Nephron progenitor cell (in vitro differentiated cells): Measurements from ENCODE around the gene PPIF.

Experiments used
- DNase-seq: peaks from one replicate; pipeline ENCODE4 v3.0.0; 2021
- H3K27ac Mint-ChIP-seq: 2 replicates; pipeline ENCODE4 v1.8.0; 2021; ENCODE audit warnings: mild to moderate bottlenecking, moderate library complexity, mixed read lengths
- H3K27me3 Mint-ChIP-seq: 2 replicates; pipeline ENCODE4 v1.8.0; 2021; ENCODE audit warnings: mild to moderate bottlenecking, low read depth, mixed read lengths; ENCODE audit not compliant: poor library complexity
- H3K36me3 Mint-ChIP-seq: 2 replicates; pipeline ENCODE4 v1.8.0; 2021; ENCODE audit warnings: low read depth, mixed read lengths
- H3K4me1 Mint-ChIP-seq: 2 replicates; pipeline ENCODE4 v1.8.0; 2021; ENCODE audit warnings: mixed read lengths
- H3K4me3 Mint-ChIP-seq: 2 replicates; pipeline ENCODE4 v1.8.0; 2021; ENCODE audit warnings: mild to moderate bottlenecking, moderate library complexity, mixed read lengths
- H3K9me3 Mint-ChIP-seq: 2 replicates; pipeline ENCODE4 v1.8.0; 2021; ENCODE audit warnings: mild to moderate bottlenecking, moderate library complexity, mixed read lengths
- CTCF ChIP-seq: fragments of 200-600 bp; sonication (generic); IDR thresholded peaks from 2 replicates; pipeline ENCODE4 v1.5.0; 2021; ENCODE audit warnings: antibody characterized with exemption

Gene PPIF

GRCh38 chr10:79374312-79375191 is 27.3 kb downstream of the PPIF start:
- TF ChIP-seq CTCF: peak; percentile 96
- peaks cover 9% of the 10 kb centered on the region for H3K4me1 Mint-ChIP-seq
- peaks cover 22% of the 10 kb centered on the region for H3K9me3 Mint-ChIP-seq
- no peak overlapping the region for H3K4me3 Mint-ChIP-seq
- H3K27me3 Mint-ChIP-seq: peaks cover 3% of the 10 kb centered on the region
- H3K27ac Mint-ChIP-seq: no peak overlapping the region
- no peaks in the 10 kb centered on the region for H3K36me3 Mint-ChIP-seq
- DNase-seq: peak; percentile 89

- Mint-ChIP-seq H3K9me3 (peaks cover 18% of the 10 kb centered on the region), H3K27ac (no peak overlapping the region), H3K36me3 (no peaks in the 10 kb centered on the region), H3K4me1 (peaks cover 9% of the 10 kb centered on the region), H3K4me3 (no peak overlapping the region), H3K27me3 (peaks cover 5% of the 10 kb centered on the region)
- TF ChIP-seq CTCF: no peak
- no peak for DNase-seq
Measured at GRCh38 chr10:79375321-79376077, 28.2 kb downstream of the PPIF start.

GRCh38 chr10:79376078-79376628 is 28.9 kb downstream of the PPIF start:
- H3K36me3 Mint-ChIP-seq: no peaks in the 10 kb centered on the region
- no peak for TF ChIP-seq CTCF
- peaks cover 13% of the 10 kb centered on the region for H3K9me3 Mint-ChIP-seq
- DNase-seq: no peak
- peaks cover 5% of the 10 kb centered on the region for H3K27me3 Mint-ChIP-seq
- H3K4me3 Mint-ChIP-seq: no peak overlapping the region
- H3K4me1 Mint-ChIP-seq: peaks cover 9% of the 10 kb centered on the region
- H3K27ac Mint-ChIP-seq: no peak overlapping the region

GRCh38 chr10:79376751-79377556 is 29.7 kb downstream of the PPIF start:
- H3K27ac Mint-ChIP-seq: no peak overlapping the region
- peaks cover 2% of the 10 kb centered on the region for H3K27me3 Mint-ChIP-seq

More at GRCh38 chr10:79376751-79377556, 29.7 kb downstream of the PPIF start:
- Mint-ChIP-seq H3K4me3 (no peak overlapping the region), H3K4me1 (peaks cover 15% of the 10 kb centered on the region), H3K9me3 (peaks cover 5% of the 10 kb centered on the region), H3K36me3 (no peaks in the 10 kb centered on the region)
- no peak for TF ChIP-seq CTCF
- DNase-seq: no peak
